Transverse colon (tissue), 4 donors: ENCODE measurements around the gene GCC2. TPM values are rescaled to one million over a fixed set of nuclear protein-coding genes. Genes with fewer than 3 reads are reported as not detected.

Experiments
- DNase-seq: peaks from one replicate; pipeline ENCODE4 v3.0.0-alpha.2; 2019
- H3K27ac ChIP-seq, 4 donors: fragments of 200-600 bp; sonication (generic); 2 replicates each; pipeline ENCODE4 v1.5.1; 2016 to 2018; ENCODE audit warnings: inconsistent platforms in 4 of 4
- H3K27me3 ChIP-seq: fragments of 200-600 bp; sonication (generic); 2 replicates; pipeline ENCODE4 v1.5.1; 2017; ENCODE audit warnings: inconsistent platforms
- H3K36me3 ChIP-seq, 4 donors: fragments of 200-600 bp; sonication (generic); 2 replicates each; pipeline ENCODE4 v1.5.1; 2017 to 2019; ENCODE audit warnings: inconsistent platforms in 4 of 4
- H3K4me1 ChIP-seq, 4 donors: fragments of 200-600 bp; sonication (generic); 2 replicates each; pipeline ENCODE4 v1.5.1; 2017 to 2020; ENCODE audit warnings: inconsistent platforms in 4 of 4
- H3K4me3 ChIP-seq, 4 donors: fragments of 200-600 bp; sonication (generic); 1 replicate in 1 of 4; 2 replicates in 3 of 4; pipeline versions ENCODE4 v1.5.1 to v1.6.1; 2017 to 2019; ENCODE audit warnings: inconsistent platforms in 4 of 4
- H3K9me3 ChIP-seq, 2 donors: fragments of 200-600 bp; sonication (generic); 2 replicates each; pipeline ENCODE4 v1.5.1; 2017 to 2019; ENCODE audit warnings: inconsistent platforms in 2 of 2
- EP300 ChIP-seq: sonication (generic); formaldehyde crosslinking; IDR thresholded peaks from one replicate; pipeline ENCODE4 v1.6.1; 2017; ENCODE audit warnings: antibody characterized with exemption, low read depth
- POLR2A ChIP-seq: fragments of 450-650 bp; IDR thresholded peaks from one replicate; pipeline ENCODE4 v1.6.1; 2016; ENCODE audit warnings: antibody characterized with exemption, mild to moderate bottlenecking, moderate library complexity
- POLR2AphosphoS5 ChIP-seq, 3 donors: sonication (generic); formaldehyde crosslinking; IDR thresholded peaks; one replicate each; pipeline ENCODE4 v1.6.1; 2016; ENCODE audit warnings: antibody characterized with exemption in 3 of 3
- WGBS, 2 donors: methylation state at CpG; one replicate each; pipeline ENCODE4 v1.1.5; 2018; ENCODE audit warnings: low coverage in 1 of 2; 5-methylcytosine and 5-hydroxymethylcytosine counted together
- in situ Hi-C, 4 donors: fragments of 200-750 bp; cut with MboI; loops; one replicate each; pipeline versions ENCODE4 v1.15.0 to v1.15.1; 2017; ENCODE audit warnings: low sequenced_read_pairs in 3 of 4, low pct_ligation_motif_present in 1 of 4, low pct_unique_long_range_greater_than_20kb in 1 of 4
- intact Hi-C: fragments of 100-400 bp; cut with DNase I; formaldehyde crosslinking; loops from one replicate; pipeline ENCODE4 v1.15.1; 2023; ENCODE audit warnings: low total_unique reads
- total RNA-seq, 4 donors: library from RNA; depleted of rRNA; stranded (reverse); fragments of >200 nt; gene quantifications; one replicate each; pipeline ENCODE4 v1.1.0, GENCODE V29; 2016
- TF ChIP-seq, protein P1 (sequence below), 5 experiments: fragments of 200-600 bp in 3 of 5; fragments of 450-650 bp in 2 of 5; sonication (generic) in 3 of 5; IDR thresholded peaks; 1 replicate in 2 of 5; 2 replicates in 3 of 5; pipeline ENCODE4 v1.5.1; 2016 to 2017; ENCODE audit warnings: antibody characterized with exemption in 5 of 5, inconsistent platforms in 3 of 5, mild to moderate bottlenecking in 2 of 5, moderate library complexity in 1 of 5

The GCC2 gene
- total RNA-seq, 4 donors from 2014 or later, result 27.5 to 120 (median 75.9) TPM

DNA sequence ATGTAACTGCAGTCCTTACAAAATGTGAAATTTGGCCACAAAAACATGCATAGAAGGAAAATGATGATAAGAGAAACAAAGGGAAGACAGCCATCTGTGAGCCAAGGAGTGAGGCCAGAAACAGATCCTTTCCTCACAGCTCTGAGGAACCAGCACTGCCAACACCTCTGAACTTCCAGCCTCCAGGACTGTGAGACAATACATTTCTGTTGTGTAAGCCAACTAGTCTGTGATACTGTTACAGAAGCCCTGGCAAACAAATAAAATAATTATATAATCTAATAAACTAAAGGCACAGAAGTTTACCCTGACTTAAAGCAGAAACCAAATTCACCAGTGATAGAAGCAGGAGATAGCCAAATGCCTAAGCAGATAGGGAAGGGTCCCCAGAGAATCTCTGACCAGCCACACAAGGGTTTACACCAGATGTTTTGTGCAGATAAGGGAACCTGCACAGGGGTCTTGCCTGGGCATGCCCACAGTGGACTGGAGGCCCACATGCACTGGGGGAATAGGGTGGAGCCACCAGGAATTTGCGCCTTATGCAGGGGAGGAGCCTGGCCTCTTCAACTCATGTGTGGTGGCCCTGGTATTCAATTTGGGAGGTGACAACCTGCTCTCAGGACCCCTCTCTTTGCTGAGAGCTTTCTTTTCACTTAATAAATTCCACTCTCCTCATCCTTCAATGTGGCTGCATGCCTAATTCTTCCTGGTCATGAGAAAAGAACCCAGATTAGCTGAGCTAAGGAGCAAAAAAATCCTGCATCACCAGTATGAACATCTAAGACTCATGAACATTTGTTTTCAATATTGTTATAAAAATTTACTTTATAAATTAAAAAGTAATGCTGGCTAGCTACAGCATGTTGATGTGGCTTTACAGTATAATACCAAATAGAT lies 3.8 kb upstream of the GCC2 start:
- no peak for DNase-seq
- H3K36me3 ChIP-seq, result no peaks in the 10 kb centered on the region
- no peaks in the 10 kb centered on the region for H3K9me3 ChIP-seq
- 100% methylated on average over 1 of the region's 1 CpG; no CpG with 5 or more reads in 1 of the 2 donors for WGBS, 2 donors
- no peaks in the 10 kb centered on the region for H3K27me3 ChIP-seq
- in situ Hi-C loops, result no loop called here
- H3K4me1 ChIP-seq, result peaks cover 0 to 12% (median 11%) of the 10 kb centered on the region in 4 donors
- intact Hi-C loops, result no loop called here
- H3K4me3 ChIP-seq, result no peak overlapping the region
- TF ChIP-seq EP300, result no peak
- TF ChIP-seq POLR2A, result no peak
- TF ChIP-seq, protein P1, sequence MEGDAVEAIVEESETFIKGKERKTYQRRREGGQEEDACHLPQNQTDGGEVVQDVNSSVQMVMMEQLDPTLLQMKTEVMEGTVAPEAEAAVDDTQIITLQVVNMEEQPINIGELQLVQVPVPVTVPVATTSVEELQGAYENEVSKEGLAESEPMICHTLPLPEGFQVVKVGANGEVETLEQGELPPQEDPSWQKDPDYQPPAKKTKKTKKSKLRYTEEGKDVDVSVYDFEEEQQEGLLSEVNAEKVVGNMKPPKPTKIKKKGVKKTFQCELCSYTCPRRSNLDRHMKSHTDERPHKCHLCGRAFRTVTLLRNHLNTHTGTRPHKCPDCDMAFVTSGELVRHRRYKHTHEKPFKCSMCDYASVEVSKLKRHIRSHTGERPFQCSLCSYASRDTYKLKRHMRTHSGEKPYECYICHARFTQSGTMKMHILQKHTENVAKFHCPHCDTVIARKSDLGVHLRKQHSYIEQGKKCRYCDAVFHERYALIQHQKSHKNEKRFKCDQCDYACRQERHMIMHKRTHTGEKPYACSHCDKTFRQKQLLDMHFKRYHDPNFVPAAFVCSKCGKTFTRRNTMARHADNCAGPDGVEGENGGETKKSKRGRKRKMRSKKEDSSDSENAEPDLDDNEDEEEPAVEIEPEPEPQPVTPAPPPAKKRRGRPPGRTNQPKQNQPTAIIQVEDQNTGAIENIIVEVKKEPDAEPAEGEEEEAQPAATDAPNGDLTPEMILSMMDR (IDR thresholded peaks at IDR 0.05), result no peak
- TF ChIP-seq POLR2AphosphoS5 (IDR thresholded peaks at IDR 0.05), result no peak
- no peak overlapping the region for H3K27ac ChIP-seq

DNA sequence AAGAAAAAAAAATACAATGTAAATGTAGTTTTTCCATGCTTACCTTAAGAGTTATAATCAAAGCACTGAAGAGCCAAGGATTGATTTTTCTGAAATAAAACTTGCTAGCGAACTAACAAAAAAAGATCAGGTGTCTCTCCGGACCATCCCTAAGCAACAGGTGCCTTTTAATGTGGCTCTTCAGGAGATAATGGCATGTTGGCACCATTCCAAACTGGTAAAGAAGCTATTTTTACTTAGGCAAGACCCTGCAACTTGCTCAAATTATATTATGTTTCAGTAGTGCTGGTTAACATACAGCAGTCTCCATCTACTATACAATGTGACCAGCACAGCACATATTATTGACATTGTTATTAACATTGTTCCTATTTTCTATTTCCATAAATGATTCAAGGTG lies 2.3 kb upstream of the GCC2 start:
- intact Hi-C loops (no loop called here), in situ Hi-C loops (no loop called here)
- H3K36me3 ChIP-seq, result no peaks in the 10 kb centered on the region
- no peak for DNase-seq
- H3K4me3 ChIP-seq, result no peak overlapping the region
- TF ChIP-seq POLR2AphosphoS5 (IDR thresholded peaks at IDR 0.05) (no peak), POLR2A (no peak), EP300 (no peak)
- TF ChIP-seq, protein P1 (IDR thresholded peaks at IDR 0.05), result no peak
- peaks cover 0 to 26% (median 20%) of the 10 kb centered on the region in 4 donors for H3K4me1 ChIP-seq
- H3K27ac ChIP-seq, result no peak overlapping the region
- H3K9me3 ChIP-seq, result no peaks in the 10 kb centered on the region
- 92 to 93% methylated on average over 2 of the region's 2 CpGs for WGBS, 2 donors
- H3K27me3 ChIP-seq, result no peaks in the 10 kb centered on the region

DNA sequence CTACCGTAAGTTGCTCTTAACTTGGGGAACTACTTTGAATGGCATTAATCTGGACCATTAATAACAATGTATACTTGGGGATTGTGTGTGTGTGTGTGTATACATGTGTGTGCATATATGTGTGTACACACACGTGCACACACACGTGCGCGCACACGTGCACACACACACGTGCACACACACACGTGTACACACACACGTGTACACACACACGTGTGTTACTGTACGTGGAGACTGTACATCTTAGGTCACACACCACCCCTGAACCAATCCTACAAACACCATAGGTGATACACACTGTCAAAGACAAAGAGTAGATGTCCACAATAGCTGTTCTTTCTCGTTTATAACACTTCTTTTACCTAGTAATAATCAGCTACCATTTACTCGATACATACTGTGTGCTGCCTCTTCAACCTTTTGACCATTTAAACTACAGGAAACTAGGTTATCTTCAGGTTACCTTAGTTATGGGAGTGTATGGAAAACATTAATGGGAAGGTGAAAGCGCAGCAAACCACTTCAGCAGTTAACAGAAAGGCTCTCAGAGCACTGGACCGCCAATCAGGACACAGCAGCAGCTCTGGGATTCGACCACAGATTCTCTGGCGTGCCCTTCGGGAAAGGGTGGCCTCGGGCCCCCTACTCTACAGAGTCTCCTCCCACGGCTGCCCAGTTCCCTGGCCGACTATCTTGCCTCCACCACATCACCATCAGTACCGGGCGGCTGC lies 894 bp upstream of the GCC2 start:
- intact Hi-C loops, result no loop called here
- no peak for TF ChIP-seq POLR2A
- no peak for TF ChIP-seq POLR2AphosphoS5 (IDR thresholded peaks at IDR 0.05)
- TF ChIP-seq, protein P1 (IDR thresholded peaks at IDR 0.05), result no peak
- no peak for TF ChIP-seq EP300

More for the DNA sequence above, 894 bp upstream of the GCC2 start:
- H3K27ac ChIP-seq, result peak overlapping the region; percentile 87 to 96 (median 90)
- peak overlapping the region; percentile 35 to 93 (median 61) for H3K4me3 ChIP-seq
- peaks cover 0 to 5% (median 2%) of the 10 kb centered on the region in 4 donors for H3K36me3 ChIP-seq
- WGBS, 2 donors, result 37 to 67% methylated on average over 6 to 23 of the region's 23 CpGs
- H3K27me3 ChIP-seq, result no peaks in the 10 kb centered on the region
- DNase-seq, result peak; percentile 39
- in situ Hi-C loops, result no loop called here
- no peaks in the 10 kb centered on the region for H3K9me3 ChIP-seq
- peaks cover 0 to 37% (median 20%) of the 10 kb centered on the region in 4 donors for H3K4me1 ChIP-seq
